HG03064 (cell line): ENCODE data around the gene CD40.
"Not testable (repeated sequence)": the region's sequence is repeated elsewhere in the genome, so short reads cannot be mapped to it uniquely, and the experiment has no call there.

Experiments
- ATAC-seq: cut with Tn5 transposase; IDR thresholded peaks from one replicate; pipeline ENCODE4 v1.9.1; 2021; ENCODE audit warnings: low read depth; ENCODE audit not compliant: unreplicated experiment

The CD40 gene

DNA sequence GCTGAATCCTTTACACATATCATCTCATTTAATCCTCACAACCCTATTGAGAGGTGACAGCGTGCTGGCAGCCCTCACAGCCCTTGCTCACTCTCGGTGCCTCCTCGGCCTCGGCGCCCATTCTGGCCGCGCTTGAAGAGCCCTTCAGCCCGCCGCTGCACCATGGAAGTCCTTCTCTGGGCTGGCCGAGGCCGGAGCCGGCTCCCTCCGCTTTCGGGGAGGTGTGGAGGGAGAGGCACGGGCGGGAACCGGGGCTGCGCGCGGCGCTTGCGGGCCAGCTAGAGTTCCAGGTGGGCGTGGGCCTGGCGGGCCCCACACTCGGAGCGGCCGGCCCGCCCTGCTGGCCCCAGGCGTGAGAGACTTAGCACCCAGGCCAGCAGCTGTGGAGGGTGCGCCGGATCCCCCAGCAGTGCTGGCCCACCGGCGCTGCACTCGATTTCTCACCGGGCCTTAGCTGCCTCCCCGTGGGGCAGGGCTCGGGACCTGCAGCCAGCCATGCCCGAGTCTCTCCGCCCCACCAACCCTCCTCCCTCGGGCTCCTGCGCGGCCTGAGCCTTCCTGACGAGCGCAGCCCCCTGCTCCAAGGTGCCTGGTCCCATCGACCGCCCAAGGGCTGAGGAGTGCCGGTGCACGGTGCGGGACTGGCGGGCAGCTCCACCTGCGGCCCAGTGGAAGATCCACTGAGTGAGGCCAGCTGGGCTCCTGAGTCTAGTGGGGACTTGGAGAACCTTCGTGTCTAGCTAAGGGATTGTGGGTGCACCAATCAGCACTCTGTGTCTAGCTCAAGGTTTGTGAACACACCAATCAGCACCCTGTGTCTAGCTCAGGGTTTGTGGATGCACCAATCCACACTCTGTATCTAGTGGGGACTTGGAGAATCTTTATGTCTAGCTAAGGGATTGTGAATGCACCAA lies 26.2 kb upstream of the CD40 start:
- ATAC-seq = not testable (repeated sequence)

DNA sequence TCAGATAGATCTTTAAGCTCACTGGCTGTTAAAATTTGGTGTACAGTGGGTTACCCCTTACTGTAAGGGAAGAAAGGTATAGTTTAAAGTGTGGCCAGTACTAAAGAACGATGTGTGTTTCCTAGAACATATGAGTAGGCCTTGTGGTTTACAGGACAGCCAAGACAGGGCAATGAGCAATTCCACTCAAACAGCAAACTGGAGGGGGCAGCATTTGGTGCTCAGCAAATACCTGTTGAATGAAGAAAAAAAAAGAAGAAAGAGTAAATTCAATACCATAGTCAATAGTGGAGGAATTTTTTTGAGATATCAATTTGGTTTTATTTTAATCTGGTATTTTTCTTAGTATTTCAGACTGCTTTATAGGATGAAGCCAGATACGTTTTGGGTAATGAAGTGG lies 24.6 kb upstream of the CD40 start:
- no peak for ATAC-seq

DNA sequence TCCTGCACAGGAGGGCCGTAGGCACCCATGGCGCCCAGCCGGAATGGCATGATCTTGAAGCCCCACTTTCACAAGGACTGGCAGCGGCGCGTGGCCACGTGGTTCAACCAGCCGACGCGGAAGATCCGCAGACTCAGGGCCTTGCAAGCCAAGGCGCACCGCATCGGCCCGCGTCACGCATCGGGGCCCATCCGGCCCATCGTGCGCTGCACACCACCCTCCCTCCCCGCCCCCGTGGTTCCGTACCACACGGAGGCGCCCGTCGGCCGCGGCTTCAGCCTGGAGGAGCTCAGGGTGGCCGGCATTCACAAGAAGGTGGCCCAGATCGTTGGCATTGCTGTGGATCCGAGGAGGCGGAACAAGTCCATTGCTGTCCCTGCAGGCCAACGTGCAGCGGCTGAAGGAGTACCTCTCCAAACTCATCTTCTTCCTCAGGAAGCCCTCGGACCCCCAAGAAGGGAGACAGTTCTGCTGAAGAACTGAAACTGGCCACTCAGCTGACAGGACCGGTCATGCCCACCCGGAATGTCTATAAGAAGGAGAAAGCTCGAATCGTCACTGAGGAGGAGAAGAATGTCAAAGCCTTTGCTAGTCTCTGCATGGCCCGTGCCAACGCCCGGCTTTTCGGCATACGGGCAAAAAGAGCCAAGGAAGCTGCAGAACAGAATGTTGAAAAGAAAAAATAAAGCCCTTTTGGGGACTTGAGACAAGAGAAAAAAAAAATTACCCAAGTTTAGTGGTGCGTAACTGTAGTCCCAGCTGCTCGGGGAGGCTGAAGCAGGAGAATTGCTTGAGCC lies 18.4 kb upstream of the CD40 start:
- ATAC-seq = no peak

DNA sequence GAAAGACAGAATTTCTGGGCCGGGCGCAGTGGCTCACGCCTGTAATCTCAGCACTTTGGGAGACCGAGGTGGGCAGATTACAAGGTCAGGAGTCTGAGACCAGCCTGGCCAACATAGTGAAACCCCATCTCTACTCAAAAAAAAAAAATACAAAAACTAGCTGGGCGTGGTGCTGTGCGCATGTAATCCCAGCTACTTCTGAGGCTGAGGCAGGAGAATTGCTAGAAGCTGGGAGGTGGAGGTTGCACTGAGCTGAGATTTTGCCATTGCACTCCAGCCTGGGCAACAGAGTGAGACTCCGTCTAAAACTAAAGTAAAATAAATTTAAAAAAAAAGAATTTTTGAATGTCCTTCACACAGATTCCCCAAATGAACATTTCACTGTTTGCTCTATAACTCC lies 17.7 kb upstream of the CD40 start:
- ATAC-seq = not testable (repeated sequence)

DNA sequence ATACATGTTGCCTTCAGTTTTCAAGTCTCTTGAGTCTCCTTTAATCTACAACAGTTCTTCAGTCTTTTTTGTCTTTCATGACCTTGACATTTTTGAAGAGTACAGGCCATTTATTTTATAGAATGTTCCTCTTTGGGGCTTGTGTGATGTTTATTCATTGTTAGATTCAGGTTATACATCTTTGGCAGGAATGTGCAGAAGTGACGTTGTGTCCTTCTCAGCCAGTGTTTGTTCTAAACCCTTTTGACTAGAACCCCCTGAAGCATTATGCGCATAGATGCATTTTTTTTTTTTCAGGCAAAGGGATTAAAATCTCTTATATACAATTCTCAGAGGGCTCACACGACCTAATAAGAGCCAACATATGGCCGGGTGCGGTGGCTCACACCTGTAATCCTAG lies 17.1 kb upstream of the CD40 start:
- no peak for ATAC-seq

DNA sequence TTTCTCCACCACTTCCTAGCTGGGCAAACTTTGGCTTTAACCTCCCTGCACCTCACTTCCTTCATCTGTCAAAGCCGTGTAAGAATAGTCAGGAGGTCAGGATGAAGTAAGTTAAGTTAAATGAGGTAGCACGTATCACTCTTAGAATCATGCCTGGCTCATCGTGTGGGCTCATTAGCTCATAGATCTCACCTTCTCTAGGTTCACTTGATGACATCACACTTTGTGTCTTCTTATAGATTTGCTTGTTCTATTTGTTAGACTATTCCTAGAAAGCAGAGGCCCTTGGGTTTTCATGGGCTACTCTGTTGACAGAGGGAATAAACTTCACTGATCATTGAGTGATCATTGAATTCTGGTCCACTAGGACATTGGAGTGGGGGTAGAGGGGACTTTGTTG lies 16.2 kb upstream of the CD40 start:
- no peak for ATAC-seq

DNA sequence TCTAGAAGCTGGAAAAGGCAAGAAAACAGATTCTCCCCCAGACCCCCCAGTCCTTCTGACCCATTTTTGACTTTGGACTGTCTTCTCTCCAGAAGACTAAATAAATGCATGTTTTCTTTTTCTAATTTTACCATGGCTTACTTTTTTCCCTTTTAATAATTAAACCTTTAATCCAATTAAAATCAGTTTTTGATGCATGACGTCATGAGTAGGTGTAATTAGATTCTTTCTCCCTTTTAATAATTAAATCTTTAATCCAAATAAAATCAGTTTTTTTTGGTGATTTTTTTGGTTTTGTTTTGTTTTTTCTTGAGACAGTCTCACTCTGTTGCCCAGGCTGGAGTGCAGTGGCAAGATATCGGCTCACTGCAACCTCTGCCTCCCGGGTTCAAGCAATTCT lies 15.2 kb upstream of the CD40 start:
- ATAC-seq = no peak

DNA sequence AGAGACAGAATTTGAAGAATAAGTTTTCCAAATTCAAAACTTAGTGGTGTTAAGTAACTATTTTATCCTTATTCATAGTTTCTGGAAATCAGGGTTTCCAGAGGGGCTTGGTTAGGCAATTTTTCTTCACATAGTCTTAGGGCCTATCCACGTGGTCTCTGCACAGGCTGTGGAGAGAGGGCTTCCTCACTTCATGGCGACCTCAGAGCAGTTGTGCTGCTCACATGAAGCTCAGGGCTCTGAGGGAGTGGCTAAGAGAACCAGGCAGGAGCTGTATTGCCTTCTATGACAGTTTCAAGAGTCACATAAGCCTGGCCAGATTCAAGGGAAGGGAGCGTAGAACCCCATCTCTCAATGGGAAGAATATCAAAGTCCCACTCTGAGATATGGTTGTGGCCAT lies 13.9 kb upstream of the CD40 start:
- no peak for ATAC-seq

DNA sequence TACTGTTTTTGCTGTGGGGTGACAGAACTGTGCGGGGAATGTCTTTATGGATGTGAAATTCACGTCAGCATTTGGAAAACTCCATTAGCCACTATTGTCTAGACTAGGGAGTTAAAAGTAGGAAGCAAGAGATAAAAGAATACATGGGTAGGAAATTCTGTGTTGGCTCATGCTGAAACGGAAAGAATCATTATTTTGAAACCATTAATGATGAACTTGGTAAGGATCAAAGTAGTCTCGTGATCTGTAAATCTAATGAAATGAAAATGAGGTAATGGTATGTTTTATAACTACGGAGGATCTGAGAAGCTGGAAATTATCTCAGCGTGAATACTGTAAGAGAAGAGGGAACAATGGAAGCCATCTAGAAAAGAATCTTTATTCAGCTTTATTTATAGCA lies 11.1 kb upstream of the CD40 start:
- no peak for ATAC-seq

DNA sequence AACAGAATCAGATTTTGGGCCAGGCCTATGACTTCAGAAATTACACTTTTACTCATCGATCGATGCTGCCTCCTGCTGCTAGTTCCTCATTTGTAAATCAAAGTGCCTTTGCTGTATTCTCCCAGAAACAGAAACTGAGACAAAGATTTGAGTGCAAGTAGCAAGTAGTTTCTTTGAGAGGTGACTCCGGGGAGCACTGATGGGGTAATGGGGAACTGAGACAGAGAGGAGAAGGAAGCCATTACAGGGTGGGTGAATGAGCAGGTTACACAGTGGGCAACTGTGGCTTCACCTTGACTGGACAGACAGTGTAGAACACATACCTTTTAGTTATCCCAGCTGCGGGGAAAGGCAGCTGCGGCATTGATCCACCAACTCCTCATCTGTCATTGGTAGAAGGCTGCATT lies 9.7 kb upstream of the CD40 start:
- peak; percentile 76 for ATAC-seq

DNA sequence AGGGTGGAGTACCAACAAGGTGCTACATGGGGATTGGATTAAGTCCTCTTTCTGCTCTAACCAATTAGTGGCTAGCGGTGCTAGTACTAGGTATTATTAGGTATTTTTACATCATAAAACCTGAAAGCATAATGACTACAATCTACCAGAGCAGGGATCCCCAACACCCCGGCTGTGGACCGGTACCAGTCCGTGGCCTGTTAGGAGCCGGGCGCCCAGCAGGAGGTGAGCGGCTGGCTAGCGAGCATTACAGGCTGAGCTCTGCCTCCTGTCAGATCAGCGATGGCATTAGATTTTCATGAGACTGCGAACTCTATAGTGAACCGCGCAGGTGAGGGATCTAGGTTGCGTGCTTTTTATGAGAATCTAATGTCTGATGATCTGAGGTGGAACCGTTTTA lies 9.1 kb upstream of the CD40 start:
- ATAC-seq = no peak

DNA sequence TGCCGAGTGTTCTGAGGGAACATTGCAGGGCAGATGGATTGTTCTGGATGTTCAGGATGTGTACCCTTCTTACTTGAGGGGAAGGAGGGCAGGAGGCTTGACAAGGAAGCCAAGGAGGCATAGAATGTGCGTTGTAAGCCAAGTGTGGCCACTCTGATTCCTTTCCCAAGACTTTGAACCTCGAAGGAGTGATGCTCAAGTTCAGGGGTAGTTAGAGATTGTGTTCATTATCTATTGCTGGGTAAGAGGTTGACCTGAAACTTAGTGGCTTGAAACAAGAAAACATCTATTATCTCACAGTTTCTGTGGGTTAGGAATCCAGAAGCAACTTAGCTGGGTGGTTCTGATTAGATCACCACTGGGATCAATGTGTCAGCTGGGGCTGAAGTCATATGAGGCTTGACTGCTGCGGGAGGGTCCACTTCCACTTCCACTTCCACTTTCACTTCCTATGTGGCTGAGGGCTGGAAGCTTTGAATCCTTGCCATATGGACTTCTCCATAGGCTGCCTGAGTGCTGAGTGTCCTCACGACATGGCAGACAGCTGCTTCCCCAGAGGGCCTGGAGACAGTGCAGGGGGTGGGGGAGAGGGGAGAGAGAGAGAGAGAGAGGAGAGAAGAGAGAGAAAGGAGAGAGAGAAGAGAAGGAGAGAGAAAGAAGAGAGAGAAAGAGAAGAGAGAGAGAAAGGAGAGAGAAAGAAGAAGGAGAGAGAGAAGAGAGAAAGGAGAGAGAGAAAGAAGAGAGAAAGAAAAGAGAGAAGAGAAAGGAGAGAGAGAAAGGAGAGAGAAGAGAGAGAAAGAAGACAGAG lies 6.9 kb upstream of the CD40 start:
- ATAC-seq = no peak

DNA sequence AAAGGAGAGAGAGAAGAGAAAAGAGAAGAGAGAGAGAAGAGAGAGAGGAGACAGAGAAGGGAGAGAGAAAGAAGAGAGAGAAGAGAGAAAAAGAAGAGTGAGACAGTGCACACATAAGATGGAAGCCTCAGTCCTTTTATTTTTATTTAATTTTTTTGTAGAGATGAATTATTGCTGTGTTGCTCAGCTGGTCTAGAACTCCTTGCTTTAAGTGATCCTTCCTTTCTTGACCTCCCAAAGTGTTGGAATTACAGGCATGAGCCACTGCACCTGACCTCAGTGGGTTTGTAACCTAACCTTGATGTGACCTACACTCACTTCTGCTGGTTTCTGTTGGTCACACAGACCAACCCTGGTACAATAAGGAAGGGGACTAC lies 6.3 kb upstream of the CD40 start:
- ATAC-seq = no peak

DNA sequence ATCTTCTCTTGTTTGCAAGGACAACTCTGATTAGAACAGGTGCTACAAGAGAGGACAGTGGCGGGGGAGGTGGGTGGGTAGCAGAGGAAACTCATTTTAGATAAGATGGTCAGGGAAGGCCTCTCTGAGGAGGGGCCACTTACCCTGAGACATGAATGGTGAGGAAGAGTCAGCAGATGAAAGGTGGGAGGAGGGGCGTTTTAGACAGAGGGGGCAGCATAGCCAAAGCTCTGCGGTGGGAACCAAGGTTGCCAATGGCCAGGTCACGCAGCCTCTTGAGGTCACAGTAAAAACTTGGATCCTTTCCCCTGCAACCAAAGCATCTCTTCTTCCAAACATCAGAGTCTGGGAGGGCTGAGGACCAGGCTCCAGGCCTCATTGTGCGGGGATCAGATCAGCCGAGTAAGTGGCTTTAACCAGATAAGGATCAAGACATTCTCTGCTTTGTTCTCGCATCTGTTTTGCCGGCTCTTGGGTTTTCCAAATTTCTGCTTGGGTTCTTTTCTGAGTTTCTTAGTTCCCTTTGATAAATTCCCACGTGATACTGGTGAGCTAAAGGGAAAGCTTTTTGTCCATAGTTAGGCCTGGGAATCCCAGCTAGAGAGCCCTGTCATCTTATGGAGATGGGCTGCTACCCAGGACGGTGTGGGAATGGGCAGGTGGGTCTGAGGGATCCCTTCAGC lies 5.5 kb upstream of the CD40 start:
- no peak for ATAC-seq

DNA sequence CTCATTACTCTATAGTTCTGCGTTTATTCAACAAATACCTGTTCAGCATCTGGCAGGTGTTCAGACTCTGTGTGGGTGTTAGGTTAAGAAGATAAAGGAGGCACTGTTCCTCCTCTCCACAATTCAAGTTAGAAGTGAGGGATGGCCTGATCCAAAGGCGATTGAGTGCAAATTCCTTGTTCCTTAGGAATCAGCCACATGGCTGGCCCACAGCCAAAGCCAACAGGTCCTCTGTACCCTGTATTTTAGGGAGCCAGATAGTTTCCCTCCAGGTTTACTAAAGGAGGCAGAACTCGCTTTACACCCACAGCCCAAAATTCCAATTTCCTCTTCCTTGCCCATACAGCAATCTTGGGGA lies 5.0 kb upstream of the CD40 start:
- ATAC-seq = no peak

DNA sequence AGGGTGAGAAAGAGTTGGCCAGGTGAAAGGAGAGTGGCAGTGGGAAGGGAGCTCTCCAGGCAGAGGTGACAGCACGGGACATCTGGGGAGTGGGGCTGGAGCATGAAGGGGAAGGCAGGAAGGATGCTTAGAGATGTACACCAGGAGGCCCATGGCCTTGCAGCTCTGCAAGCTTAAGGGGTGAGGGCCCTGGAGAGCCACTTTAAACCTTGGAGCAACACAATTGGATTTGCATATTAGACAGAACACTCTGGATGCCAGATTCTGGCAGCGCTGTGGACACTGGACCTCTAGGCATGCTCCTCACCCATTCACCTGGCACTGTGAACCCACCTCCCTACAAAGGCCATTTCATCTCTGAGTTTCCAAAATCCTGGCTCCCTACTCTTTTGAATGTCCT lies 3.7 kb upstream of the CD40 start:
- ATAC-seq = no peak

DNA sequence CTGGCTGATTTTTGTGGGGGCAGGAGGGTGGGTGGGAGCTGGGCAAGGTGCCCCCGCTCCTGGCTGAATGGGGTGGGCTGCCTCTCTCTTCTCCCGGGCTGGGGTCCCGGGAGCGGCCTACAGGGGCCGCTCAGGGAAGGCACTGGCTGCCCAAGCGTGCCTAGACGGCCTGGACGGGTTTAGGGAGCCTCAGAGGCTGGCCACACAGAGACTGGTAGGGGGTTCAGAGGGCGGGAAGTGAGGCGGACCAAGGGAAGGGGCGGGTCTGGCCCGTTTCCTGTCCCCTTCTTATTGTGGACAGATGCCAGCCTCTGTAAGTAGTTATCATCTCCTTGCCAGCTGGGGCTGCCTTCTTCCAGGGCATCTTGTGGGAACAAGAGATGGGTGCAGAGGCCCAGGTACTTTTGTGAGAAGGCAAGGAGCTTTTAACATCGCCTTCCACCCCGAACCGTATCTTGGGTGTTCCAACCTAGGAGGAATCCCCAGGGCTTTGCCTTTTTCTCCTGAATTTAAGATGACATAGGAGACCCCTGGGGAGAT lies 437 bp downstream of the CD40 start:
- ATAC-seq = peak; percentile 50

DNA sequence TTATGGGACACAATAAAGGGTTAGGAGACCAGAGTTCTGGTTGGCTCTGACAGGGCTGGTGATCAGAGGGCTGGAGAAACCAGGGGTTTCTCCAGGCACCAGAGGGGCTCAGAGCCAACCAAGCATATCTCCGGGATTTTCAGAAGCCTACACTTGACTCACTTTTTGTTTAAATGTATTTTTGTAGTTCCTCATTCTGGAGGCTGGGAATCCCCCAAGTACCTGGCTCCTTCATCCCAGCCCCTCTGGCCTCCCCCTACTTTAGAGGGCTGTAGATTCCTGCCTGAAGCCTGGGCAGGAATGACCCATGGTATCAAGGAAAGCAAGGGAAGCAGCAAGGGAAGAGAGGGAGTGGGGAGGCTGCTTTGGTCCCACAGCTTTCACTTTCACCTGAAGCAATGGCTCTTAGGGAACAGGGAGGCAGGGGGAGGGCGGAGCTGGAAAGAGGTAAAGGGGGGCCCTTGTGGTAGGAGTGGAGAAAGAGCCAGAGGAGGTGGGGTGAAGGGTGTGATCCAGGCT lies 973 bp downstream of the CD40 start:
- no peak for ATAC-seq

DNA sequence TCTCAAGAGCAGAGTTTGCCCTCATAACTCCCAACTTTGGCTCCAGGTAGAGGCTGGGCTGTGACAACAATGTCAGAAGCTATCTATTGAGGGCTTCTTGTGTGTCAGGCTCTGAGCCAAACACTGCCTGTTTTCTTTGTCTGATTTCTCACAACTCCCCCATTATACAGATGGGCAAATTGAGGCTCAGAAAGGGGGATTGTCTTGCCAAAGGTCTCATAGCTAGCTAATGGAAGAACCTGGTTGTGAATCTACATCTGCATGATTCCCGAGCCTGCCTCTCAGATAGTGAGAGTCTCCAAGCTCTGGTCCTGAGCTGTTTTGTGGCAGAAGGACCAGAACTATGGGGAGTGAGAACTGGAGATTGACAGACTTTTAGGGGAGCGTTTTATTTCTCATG lies 1.4 kb downstream of the CD40 start:
- no peak for ATAC-seq

DNA sequence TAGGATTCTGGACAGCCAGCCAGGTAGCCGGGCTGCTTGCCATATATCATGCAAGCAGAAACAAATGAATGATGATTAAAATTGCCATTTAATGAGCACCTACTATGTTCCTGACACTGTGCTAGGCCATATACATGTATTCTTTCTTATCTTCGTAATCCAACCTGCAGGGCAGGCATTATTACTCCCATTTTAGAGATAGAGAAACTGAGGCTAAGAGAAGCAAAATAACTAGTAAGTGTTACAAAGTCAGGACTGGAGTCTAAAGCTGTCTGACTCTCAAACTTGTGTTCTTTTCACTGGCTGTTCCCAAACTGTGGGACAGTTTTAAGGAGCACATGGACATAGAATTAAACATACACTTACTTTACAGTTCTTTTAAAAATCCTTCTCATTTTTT lies 2.0 kb downstream of the CD40 start:
- ATAC-seq = no peak
